ENCODE data around the gene IL37. TPM values are rescaled to one million over a fixed set of nuclear protein-coding genes. Genes with fewer than 3 reads are reported as not detected.

Gene IL37
- total RNA-seq, 2 donors from 2014 or later = not detected

GRCh38 chr2:112940859-112941625 is 30.1 kb downstream of the IL37 start:
- Histone ChIP-seq H3K4me3 (no peak overlapping the region), H3K9me3 (peaks cover 0 to 19% of the 10 kb centered on the region in 2 donors), H3K36me3 (no peaks in the 10 kb centered on the region), H3K4me1 (no peaks in the 10 kb centered on the region), H3K27ac (no peak overlapping the region), H3K27me3 (no peaks in the 10 kb centered on the region)
- no peak for TF ChIP-seq CTCF (IDR thresholded peaks at IDR 0.05)
- DNase-seq (ENCODE audit: low spot score) = no peak

GRCh38 chr2:112941753-112942653 is 31.0 kb downstream of the IL37 start:
- DNase-seq (ENCODE audit: low spot score) = no peak
- Histone ChIP-seq H3K4me3 (no peak overlapping the region), H3K27me3 (no peaks in the 10 kb centered on the region), H3K9me3 (peaks cover 0 to 28% of the 10 kb centered on the region in 2 donors), H3K27ac (no peak overlapping the region), H3K36me3 (no peaks in the 10 kb centered on the region), H3K4me1 (no peaks in the 10 kb centered on the region)
- peak in 1 of 2 donors; percentile 73 for TF ChIP-seq CTCF (IDR thresholded peaks at IDR 0.05)

- H3K4me1 ChIP-seq = no peaks in the 10 kb centered on the region
- H3K36me3 ChIP-seq = no peaks in the 10 kb centered on the region
- H3K4me3 ChIP-seq = no peak overlapping the region
- no peaks in the 10 kb centered on the region for H3K27me3 ChIP-seq
- no peak for DNase-seq (ENCODE audit: low spot score)
- H3K27ac ChIP-seq = no peak overlapping the region
- H3K9me3 ChIP-seq = peaks cover 0 to 30% of the 10 kb centered on the region in 2 donors
- no peak for TF ChIP-seq CTCF (IDR thresholded peaks at IDR 0.05)
These were observed 31.7 kb downstream of the IL37 start for GRCh38 chr2:112942654-112943002.

GRCh38 chr2:112944971-112945370 is 34.0 kb downstream of the IL37 start:
- Histone ChIP-seq H3K4me3 (no peak overlapping the region), H3K27ac (no peak overlapping the region), H3K36me3 (no peaks in the 10 kb centered on the region), H3K9me3 (peaks cover 0 to 30% of the 10 kb centered on the region in 2 donors), H3K4me1 (no peaks in the 10 kb centered on the region), H3K27me3 (no peaks in the 10 kb centered on the region)
- DNase-seq (ENCODE audit: low spot score) = no peak
- no peak for TF ChIP-seq CTCF (IDR thresholded peaks at IDR 0.05)

GRCh38 chr2:112946086-112946485 is 35.1 kb downstream of the IL37 start:
- H3K4me3 ChIP-seq = no peak overlapping the region
- H3K27ac ChIP-seq = no peak overlapping the region
- H3K9me3 ChIP-seq = peaks cover 0 to 30% of the 10 kb centered on the region in 2 donors
- H3K36me3 ChIP-seq = no peaks in the 10 kb centered on the region
- H3K4me1 ChIP-seq = no peaks in the 10 kb centered on the region
- TF ChIP-seq CTCF (IDR thresholded peaks at IDR 0.05) = no peak
- DNase-seq (ENCODE audit: low spot score) = no peak
- no peaks in the 10 kb centered on the region for H3K27me3 ChIP-seq

All from right atrium auricular region (tissue), 2 donors.